HepG2 (cell line): ENCODE measurements around the gene HRH2. TPM values are rescaled to one million over a fixed set of nuclear protein-coding genes. Genes with fewer than 3 reads are reported as not detected.

Source experiments
- ATAC-seq: fragments of 200-7000 bp; cut with Tn5 transposase; 3 replicates; pipeline ENCODE4 v1.9.1; 2020; ENCODE audit warnings: mild to moderate bottlenecking, moderate library complexity
- BruUV-seq: library from RNA; stranded (reverse); fragments of 400-500 nt; replicated peaks from 2 replicates; lab custom pipeline; 2021; lab: Mats Ljungman, UMichigan
- CTCF ChIA-PET: fragments of 300-600 bp; formaldehyde crosslinking; extraction: SDS; loops from one replicate; lab custom pipeline; 2021; ENCODE audit warnings: low total read pairs, inconsistent platforms, low intra/inter-chr PET ratio; lab: Yijun Ruan, JAX
- POLR2A ChIA-PET: fragments of 350-600 bp; sonication (Branson Sonifier 250); formaldehyde crosslinking; loops from one replicate; lab custom pipeline; 2020; ENCODE audit warnings: antibody characterized with exemption, inconsistent platforms; lab: Yijun Ruan, JAX
- DNase-seq: peaks from one replicate; pipeline ENCODE4 v3.0.0-alpha.2; 2015; ENCODE audit warnings: low spot score
- FAIRE-seq: peaks from 3 replicates; lab custom pipeline; 2011; peaks lifted over from hg19 to GRCh38; lab: Jason Lieb, UNC
- H2AFZ ChIP-seq: one replicate; pipeline ENCODE4 v1.6.1; 2011; ENCODE audit warnings: low read length, inconsistent platforms
- H3K27ac ChIP-seq: fragments of 300-600 bp; 3 replicates; pipeline ENCODE4 v1.8.0; 2011; ENCODE audit warnings: mixed run types, mild to moderate bottlenecking, mixed read lengths, low read length, inconsistent platforms; ENCODE audit not compliant: insufficient read depth; ENCODE audit errors: extremely low read length
- H3K27me3 ChIP-seq, 2 experiments: fragments of 200-600 bp in 1 of 2; 2 replicates in 1 of 2; 3 replicates in 1 of 2; pipeline versions ENCODE4 v1.6.0 to v1.8.0; 2011; ENCODE audit warnings: low read length in 2 of 2, mild to moderate bottlenecking in 2 of 2, moderate library complexity in 2 of 2, inconsistent platforms in 1 of 2; ENCODE audit not compliant: insufficient read depth in 2 of 2, control insufficient read depth in 1 of 2
- H3K36me3 ChIP-seq, 2 experiments: fragments of 200-600 bp in 1 of 2; replicated peaks in 1 of 2; 2 replicates in 1 of 2; 3 replicates in 1 of 2; pipeline versions ENCODE4 v1.5.1 to v1.8.0; 2011; ENCODE audit warnings: low read length in 2 of 2, inconsistent platforms in 1 of 2; ENCODE audit not compliant: insufficient read depth in 2 of 2, control insufficient read depth in 1 of 2
- H3K4me1 ChIP-seq: 2 replicates; pipeline ENCODE4 v1.5.1; 2012; ENCODE audit warnings: low read length, inconsistent platforms; ENCODE audit not compliant: insufficient read depth
- H3K4me2 ChIP-seq: 2 replicates; pipeline ENCODE4 v1.6.0; 2011; ENCODE audit warnings: low read depth, low read length, inconsistent platforms
- H3K4me3 ChIP-seq, 3 experiments: fragments of 200-600 bp in 1 of 3; sonication (generic), shearing (Covaris generic) in 1 of 3; replicated peaks in 1 of 3; 2 replicates each; pipeline ENCODE4 v1.5.1; 2011 to 2016; ENCODE audit warnings: low read length in 3 of 3, inconsistent platforms in 2 of 3, low read depth in 2 of 3, mild to moderate bottlenecking in 2 of 3, control low read depth in 1 of 3, mixed read lengths in 1 of 3; ENCODE audit not compliant: insufficient read depth in 1 of 3
- H3K79me2 ChIP-seq: one replicate; pipeline ENCODE4 v1.6.1; 2011; ENCODE audit warnings: low read length, inconsistent platforms; ENCODE audit not compliant: insufficient read depth
- H3K9ac ChIP-seq: 2 replicates; pipeline ENCODE4 v1.6.0; 2011; ENCODE audit warnings: mild to moderate bottlenecking, low read depth, low read length, inconsistent platforms; ENCODE audit not compliant: insufficient read depth
- H3K9me3 ChIP-seq: 2 replicates; pipeline ENCODE4 v1.5.1; 2012; ENCODE audit warnings: mild to moderate bottlenecking, low read length
- H4K20me1 ChIP-seq: 2 replicates; pipeline ENCODE4 v1.6.0; 2011; ENCODE audit warnings: inconsistent platforms, mild to moderate bottlenecking, low read length, moderate library complexity; ENCODE audit not compliant: insufficient read depth
- CSRNP2 ChIP-seq: sonication (generic); formaldehyde crosslinking; conservative IDR thresholded peaks from 2 replicates; pipeline ENCODE4 v1.8.0; 2022; ENCODE audit warnings: low read depth, missing genetic modification reagents
- GFI1 ChIP-seq: sonication (generic); formaldehyde crosslinking; IDR thresholded peaks from 2 replicates; pipeline ENCODE4 v1.5.0; 2020; ENCODE audit warnings: missing genetic modification reagents, mild to moderate bottlenecking, borderline replicate concordance
- GLMP ChIP-seq: sonication (generic); formaldehyde crosslinking; IDR thresholded peaks from 2 replicates; pipeline ENCODE4 v1.9.0; 2021; ENCODE audit warnings: missing genetic modification reagents, mild to moderate bottlenecking, borderline replicate concordance
- GTF2F1 ChIP-seq: fragments of 150-350 bp; IDR thresholded peaks from 2 replicates; pipeline ENCODE4 v1.6.1; 2014; ENCODE audit warnings: low read length
- JDP2 ChIP-seq: sonication (generic); formaldehyde crosslinking; IDR thresholded peaks from 2 replicates; pipeline ENCODE4 v1.8.1; 2022; ENCODE audit warnings: missing genetic modification reagents, borderline replicate concordance
- KDM4B ChIP-seq: sonication (generic); formaldehyde crosslinking; IDR thresholded peaks from 2 replicates; pipeline ENCODE4 v1.4.0; 2020; ENCODE audit warnings: missing genetic modification reagents
- NR2C2 ChIP-seq: sonication (generic); formaldehyde crosslinking; IDR thresholded peaks from 2 replicates; pipeline ENCODE4 v1.4.0; 2020; ENCODE audit warnings: missing genetic modification reagents, mild to moderate bottlenecking, moderate library complexity, borderline replicate concordance
- PLSCR1 ChIP-seq: sonication (generic); formaldehyde crosslinking; IDR thresholded peaks from 2 replicates; pipeline ENCODE4 v1.5.0; 2020; ENCODE audit warnings: missing genetic modification reagents, mild to moderate bottlenecking, borderline replicate concordance
- REXO4 ChIP-seq: sonication (generic); formaldehyde crosslinking; IDR thresholded peaks from 2 replicates; pipeline ENCODE4 v1.8.0; 2022; ENCODE audit warnings: missing genetic modification reagents, mild to moderate bottlenecking, borderline replicate concordance
- WIZ ChIP-seq: sonication (generic); formaldehyde crosslinking; IDR thresholded peaks from 2 replicates; pipeline ENCODE4 v1.5.1; 2020; ENCODE audit warnings: mild to moderate bottlenecking, missing genetic modification reagents
- XRCC5 ChIP-seq: fragments of 200-400 bp; formaldehyde crosslinking; optimal IDR thresholded peaks from 2 replicates; pipeline ENCODE3; 2017; ENCODE audit warnings: mild to moderate bottlenecking, low read length
- ZNF235 ChIP-seq: sonication (generic); formaldehyde crosslinking; IDR thresholded peaks from 2 replicates; pipeline ENCODE4 v1.8.1; 2023; ENCODE audit warnings: mild to moderate bottlenecking, missing genetic modification reagents, borderline replicate concordance
- ZNF546 ChIP-seq: sonication (generic); formaldehyde crosslinking; conservative IDR thresholded peaks from 2 replicates; pipeline ENCODE4 v1.8.1; 2023; ENCODE audit warnings: mild to moderate bottlenecking, missing genetic modification reagents
- ZNF816 ChIP-seq: sonication (generic); formaldehyde crosslinking; IDR thresholded peaks from 2 replicates; pipeline ENCODE4 v1.8.0; 2022; ENCODE audit warnings: missing genetic modification reagents, mild to moderate bottlenecking, borderline replicate concordance
- ZSCAN29 ChIP-seq: sonication (generic); formaldehyde crosslinking; conservative IDR thresholded peaks from 2 replicates; pipeline ENCODE4 v1.4.0; 2020; ENCODE audit warnings: mild to moderate bottlenecking, missing genetic modification reagents
- WGBS: methylation state at CpG from one replicate; pipeline ENCODE4 v1.1.6; 2017; ENCODE audit warnings: low lambda C conversion rate; 5-methylcytosine and 5-hydroxymethylcytosine counted together
- in situ Hi-C: cut with HindIII; loops from 2 replicates; pipeline ENCODE4 v1.10.0; 2017; ENCODE audit warnings: low pct_unique_long_range_greater_than_20kb; ENCODE audit not compliant: extremely low pct_ligation_motif_present
- intact Hi-C: fragments of 100-400 bp; cut with micrococcal nuclease; formaldehyde crosslinking; loops from one replicate; pipeline ENCODE4 v1.10.0; 2022; ENCODE audit not compliant: unreplicated experiment
- polyA plus RNA-seq, 8 experiments: library from polyadenylated mRNA; depleted of rRNA in 3 of 8; stranded (reverse) in 7 of 8; unstranded in 1 of 8; fragments of >200 nt; fragmentation: Illumina TruSeq in 4 of 8; extraction: Trizol in 4 of 8; gene quantifications; 2 replicates each; pipeline versions ENCODE4 v1.2.1 to v1.2.3, GENCODE V29; 2011 to 2016; ENCODE audit warnings: low read depth in 4 of 8, missing spikeins in 1 of 8, mixed read lengths in 1 of 8; ENCODE audit not compliant: insufficient read depth in 1 of 8
- total RNA-seq, 5 experiments: library from RNA; depleted of rRNA; stranded (reverse); fragments of >200 nt; fragmentation: Illumina TruSeq; extraction: Trizol; gene quantifications; 2 replicates each; pipeline ENCODE4 v1.2.3, GENCODE V29; 2016; ENCODE audit warnings: low read depth in 1 of 5

Gene HRH2
- total and polyA plus RNA-seq, 2 of the 13 experiments (the other 11 are each of a cell fraction or from before 2014, with no cell fraction given), result not detected

GRCh38 chr5:175711031-175711430, 53.2 kb downstream of the HRH2 start (continued):
- TF ChIP-seq CSRNP2 (CRISPR knock-in tag) (no peak), GTF2F1 (no peak)

- TF ChIP-seq KDM4B (no peak), ZNF816 (CRISPR knock-in tag) (no peak), XRCC5 (no peak), JDP2 (CRISPR knock-in tag) (no peak), WIZ (CRISPR knock-in tag) (no peak), NR2C2 (CRISPR knock-in tag) (no peak), ZNF546 (CRISPR knock-in tag) (no peak), REXO4 (CRISPR knock-in tag) (no peak), GFI1 (CRISPR knock-in tag) (no peak), GLMP (CRISPR knock-in tag) (no peak), PLSCR1 (CRISPR knock-in tag) (no peak), ZNF235 (CRISPR knock-in tag) (no peak), ZSCAN29 (CRISPR knock-in tag) (no peak)
- no peaks in the 10 kb centered on the region for H4K20me1 ChIP-seq
- ATAC-seq (no peak), DNase-seq (no peak), FAIRE-seq (no peak)
- peaks cover 4% of the 10 kb centered on the region for H3K4me1 ChIP-seq
- intact Hi-C loops (loop anchor here (10.0 kb wide), 1 partner anchor 247 kb away; no protein-coding TSS in a partner anchor), in situ Hi-C loops (no loop called here)
- 58% methylated on average over 20 of the region's 20 CpGs for WGBS
- POLR2A ChIA-PET, result no interaction called here
- no peak overlapping the region for H3K4me3 ChIP-seq
- peaks cover 8% of the 10 kb centered on the region for H3K9me3 ChIP-seq
- no TSS peak for BruUV-seq
- no peak overlapping the region for H3K4me2 ChIP-seq
- CTCF ChIA-PET, result no interaction called here
- H3K27ac ChIP-seq, result no peak overlapping the region
- no peaks in the 10 kb centered on the region for H3K36me3 ChIP-seq
- no peak overlapping the region for H2AFZ ChIP-seq
- H3K79me2 ChIP-seq, result no peaks in the 10 kb centered on the region
- H3K9ac ChIP-seq, result no peak overlapping the region
- H3K27me3 ChIP-seq, result peaks cover 1 to 21% of the 10 kb centered on the region in 2 experiments; a peak in 2 of 5 replicates
These were observed 53.8 kb downstream of the HRH2 start for GRCh38 chr5:175711472-175712312.
